CD14-positive monocyte (primary cell): ENCODE measurements around the gene IGFBP4. TPM values are rescaled to one million over a fixed set of nuclear protein-coding genes. Genes with fewer than 3 reads are reported as not detected.

Experiments used
- DNase-seq, 3 donors: peaks; one replicate each; pipeline ENCODE4 v3.0.0-alpha.2; 2011 to 2022
- H2AFZ ChIP-seq: 2 replicates; pipeline ENCODE4 v1.6.0; 2012; ENCODE audit warnings: mild to moderate bottlenecking, low read depth, low read length, inconsistent platforms; ENCODE audit not compliant: insufficient read depth, poor library complexity, severe bottlenecking
- H3K27ac ChIP-seq, 2 donors: 1 replicate in 1 of 2; 2 replicates in 1 of 2; pipeline ENCODE4 v1.5.1; 2012 to 2013; ENCODE audit warnings: low read length in 2 of 2, control low read depth in 1 of 2, inconsistent platforms in 1 of 2, low read depth in 1 of 2, mild to moderate bottlenecking in 1 of 2
- H3K27me3 ChIP-seq, 2 donors: one replicate each; pipeline versions ENCODE4 v1.6.0 to v1.6.1; 2011 to 2013; ENCODE audit warnings: low read length in 2 of 2; ENCODE audit not compliant: control insufficient read depth in 2 of 2, insufficient read depth in 2 of 2
- H3K36me3 ChIP-seq, 2 donors: replicated peaks in 1 of 2; 1 replicate in 1 of 2; 2 replicates in 1 of 2; pipeline versions ENCODE4 v1.5.1 to v1.6.1; 2012 to 2013; ENCODE audit warnings: low read length in 2 of 2, control low read depth in 1 of 2, inconsistent platforms in 1 of 2, mild to moderate bottlenecking in 1 of 2; ENCODE audit not compliant: insufficient read depth in 2 of 2, control insufficient read depth in 1 of 2
- H3K4me1 ChIP-seq, 2 donors: 1 replicate in 1 of 2; 2 replicates in 1 of 2; pipeline versions ENCODE4 v1.5.1 to v1.6.1; 2012 to 2013; ENCODE audit warnings: low read length in 2 of 2, control low read depth in 1 of 2, inconsistent platforms in 1 of 2, mild to moderate bottlenecking in 1 of 2, moderate library complexity in 1 of 2; ENCODE audit not compliant: insufficient read depth in 2 of 2, control insufficient read depth in 1 of 2
- H3K4me2 ChIP-seq: replicated peaks from 2 replicates; pipeline ENCODE3; 2012; ENCODE audit warnings: low read length, moderate library complexity, mild to moderate bottlenecking; ENCODE audit not compliant: poor library complexity, severe bottlenecking; ENCODE audit errors: extremely low read depth
- H3K4me3 ChIP-seq, 3 experiments: fragments of 200-600 bp in 1 of 3; sonication (generic) in 1 of 3; replicated peaks in 1 of 3; 1 replicate in 2 of 3; 2 replicates in 1 of 3; pipeline ENCODE4 v1.5.1; 2011 to 2013; ENCODE audit warnings: low read length in 3 of 3, mild to moderate bottlenecking in 3 of 3, control low read depth in 2 of 3, low read depth in 2 of 3, inconsistent platforms in 1 of 3, moderate library complexity in 1 of 3
- H3K79me2 ChIP-seq: 2 replicates; pipeline ENCODE4 v1.6.0; 2012; ENCODE audit warnings: mild to moderate bottlenecking, control low read depth, inconsistent platforms, low read length, moderate library complexity; ENCODE audit not compliant: insufficient read depth
- H3K9ac ChIP-seq: 2 replicates; pipeline ENCODE4 v1.6.0; 2017; ENCODE audit warnings: low read length, mild to moderate bottlenecking; ENCODE audit not compliant: insufficient read depth, poor library complexity, severe bottlenecking
- H3K9me3 ChIP-seq, 2 donors: replicated peaks in 1 of 2; 1 replicate in 1 of 2; 2 replicates in 1 of 2; pipeline versions ENCODE4 v1.5.1 to v1.6.1; 2012 to 2013; ENCODE audit warnings: low read length in 2 of 2, control low read depth in 1 of 2; ENCODE audit not compliant: control insufficient read depth in 1 of 2, insufficient read depth in 1 of 2
- H4K20me1 ChIP-seq: 2 replicates; pipeline ENCODE4 v1.6.0; 2012; ENCODE audit warnings: mild to moderate bottlenecking, low read length, control low read depth, moderate library complexity; ENCODE audit not compliant: insufficient read depth
- H3K27ac Mint-ChIP-seq, 7 donors: one replicate each; pipeline ENCODE4 v1.8.0; 2020; ENCODE audit warnings: mild to moderate bottlenecking in 7 of 7, mixed read lengths in 7 of 7, moderate library complexity in 6 of 7, inconsistent platforms in 2 of 7
- H3K27me3 Mint-ChIP-seq, 3 donors: one replicate each; pipeline ENCODE4 v1.8.0; 2021 to 2022; ENCODE audit warnings: low read depth in 3 of 3, mild to moderate bottlenecking in 3 of 3, mixed read lengths in 3 of 3, moderate library complexity in 3 of 3, inconsistent platforms in 1 of 3
- H3K36me3 Mint-ChIP-seq, 2 donors: one replicate each; pipeline ENCODE4 v1.8.0; 2020; ENCODE audit warnings: mixed read lengths in 2 of 2, inconsistent platforms in 1 of 2, mild to moderate bottlenecking in 1 of 2
- H3K4me1 Mint-ChIP-seq: one replicate; pipeline ENCODE4 v1.8.0; 2020; ENCODE audit warnings: mild to moderate bottlenecking, mixed read lengths
- H3K4me3 Mint-ChIP-seq, 2 donors: one replicate each; pipeline ENCODE4 v1.8.0; 2020; ENCODE audit warnings: mild to moderate bottlenecking in 2 of 2, mixed read lengths in 2 of 2, moderate library complexity in 1 of 2
- H3K9me3 Mint-ChIP-seq, 7 donors: one replicate each; pipeline ENCODE4 v1.8.0; 2020 to 2022; ENCODE audit warnings: mixed read lengths in 7 of 7, mild to moderate bottlenecking in 6 of 7, moderate library complexity in 6 of 7, inconsistent platforms in 2 of 7
- WGBS: methylation state at CpG from one replicate; pipeline ENCODE4 v1.1.5; 2013; ENCODE audit warnings: missing lambda C conversion rate; ENCODE audit not compliant: insufficient coverage; 5-methylcytosine and 5-hydroxymethylcytosine counted together
- intact Hi-C, 2 donors: fragments of 100-400 bp; cut with micrococcal nuclease; formaldehyde crosslinking; loops; one replicate each; pipeline versions ENCODE4 v1.15.0 to v1.15.1; 2023
- polyA plus RNA-seq, 3 donors: library from polyadenylated mRNA; depleted of rRNA in 1 of 3; unstranded in 2 of 3; stranded (reverse) in 1 of 3; fragments of 300-500 nt in 2 of 3; fragments of >200 nt in 1 of 3; fragmentation: Illumina TruSeq in 2 of 3; gene quantifications; 1 replicate in 2 of 3; 2 replicates in 1 of 3; pipeline ENCODE4 v1.2.3, GENCODE V29; 2012 to 2021
- TF ChIP-seq, protein P1 (sequence below): fragments of 200-600 bp; IDR thresholded peaks from one replicate; pipeline ENCODE4 v1.8.0; 2022; ENCODE audit warnings: antibody characterized with exemption, mild to moderate bottlenecking

IGFBP4 gene
- polyA plus RNA-seq, 3 donors, result 0.04 to 0.15 TPM; not detected in 1

DNA sequence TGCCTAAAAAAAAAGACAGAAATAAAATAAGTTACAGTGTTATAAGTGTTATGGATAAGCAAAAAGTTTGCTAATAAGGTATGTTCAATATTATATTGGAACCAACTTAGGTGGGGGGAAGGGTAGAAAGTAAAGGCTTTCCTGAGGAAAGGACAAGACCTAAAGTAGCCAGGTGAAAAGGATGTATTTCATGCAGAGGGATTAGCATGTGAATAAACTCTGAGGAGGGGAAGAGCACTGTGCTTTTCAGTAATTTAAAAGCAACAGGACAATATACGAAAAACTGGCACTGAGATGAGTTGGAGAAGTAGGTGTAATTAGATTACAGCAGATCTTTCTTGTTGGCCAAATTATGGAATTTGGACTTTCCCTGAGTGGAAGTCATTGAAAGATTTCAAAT is 33.2 kb upstream of the IGFBP4 start:
- no peak overlapping the region for H2AFZ ChIP-seq
- no peaks in the 10 kb centered on the region for H4K20me1 ChIP-seq
- peaks cover under 1 to 2% of the 10 kb centered on the region in 2 donors for H3K4me1 ChIP-seq
- TF ChIP-seq, protein P1, sequence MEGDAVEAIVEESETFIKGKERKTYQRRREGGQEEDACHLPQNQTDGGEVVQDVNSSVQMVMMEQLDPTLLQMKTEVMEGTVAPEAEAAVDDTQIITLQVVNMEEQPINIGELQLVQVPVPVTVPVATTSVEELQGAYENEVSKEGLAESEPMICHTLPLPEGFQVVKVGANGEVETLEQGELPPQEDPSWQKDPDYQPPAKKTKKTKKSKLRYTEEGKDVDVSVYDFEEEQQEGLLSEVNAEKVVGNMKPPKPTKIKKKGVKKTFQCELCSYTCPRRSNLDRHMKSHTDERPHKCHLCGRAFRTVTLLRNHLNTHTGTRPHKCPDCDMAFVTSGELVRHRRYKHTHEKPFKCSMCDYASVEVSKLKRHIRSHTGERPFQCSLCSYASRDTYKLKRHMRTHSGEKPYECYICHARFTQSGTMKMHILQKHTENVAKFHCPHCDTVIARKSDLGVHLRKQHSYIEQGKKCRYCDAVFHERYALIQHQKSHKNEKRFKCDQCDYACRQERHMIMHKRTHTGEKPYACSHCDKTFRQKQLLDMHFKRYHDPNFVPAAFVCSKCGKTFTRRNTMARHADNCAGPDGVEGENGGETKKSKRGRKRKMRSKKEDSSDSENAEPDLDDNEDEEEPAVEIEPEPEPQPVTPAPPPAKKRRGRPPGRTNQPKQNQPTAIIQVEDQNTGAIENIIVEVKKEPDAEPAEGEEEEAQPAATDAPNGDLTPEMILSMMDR, result no peak
- peaks cover 20 to 71% of the 10 kb centered on the region in 2 donors for H3K36me3 ChIP-seq
- WGBS, result 100% methylated on average over 1 of the region's 1 CpG
- H3K36me3 Mint-ChIP-seq, result peaks cover 19 to 55% of the 10 kb centered on the region in 2 donors
- H3K27ac ChIP-seq, result no peak overlapping the region
- peak overlapping the region in 2 of 7 donors; percentile 12 to 53 for H3K27ac Mint-ChIP-seq
- H3K79me2 ChIP-seq, result peaks cover 56% of the 10 kb centered on the region
- peaks cover 1% of the 10 kb centered on the region for H3K4me1 Mint-ChIP-seq
- no peaks in the 10 kb centered on the region for H3K27me3 ChIP-seq
- no peaks in the 10 kb centered on the region for H3K9me3 ChIP-seq
- H3K9ac ChIP-seq, result no peak overlapping the region
- DNase-seq, result no peak
- intact Hi-C loops, result loop anchor here (5.0 to 10.0 kb wide), 2 partner anchors 108 to 205 kb away; no protein-coding TSS in a partner anchor
- no peak overlapping the region for H3K4me3 Mint-ChIP-seq
- H3K9me3 Mint-ChIP-seq, result no peaks in the 10 kb centered on the region
- H3K27me3 Mint-ChIP-seq, result no peaks in the 10 kb centered on the region
- H3K4me2 ChIP-seq, result no peak overlapping the region
- no peak overlapping the region for H3K4me3 ChIP-seq

DNA sequence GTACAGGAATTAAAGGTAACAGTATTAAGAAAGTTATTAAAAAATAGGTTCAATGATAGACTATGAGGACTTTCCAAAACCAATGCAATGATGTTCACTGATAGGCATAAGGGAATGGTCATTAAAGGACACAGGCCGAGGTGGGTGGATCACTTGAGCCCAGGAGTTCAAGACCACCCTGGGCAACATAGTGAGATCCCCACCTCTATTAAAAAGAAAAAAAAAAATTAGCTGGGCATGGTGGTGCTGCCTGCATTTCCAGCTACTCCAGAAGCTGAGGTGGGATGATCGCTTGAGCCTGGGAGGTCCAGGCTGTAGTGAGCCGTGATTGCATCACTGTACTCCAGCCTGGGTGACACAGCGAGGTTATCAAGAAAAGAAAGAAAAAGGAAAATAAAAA is 31.4 kb upstream of the IGFBP4 start:
- Histone ChIP-seq H3K4me2 (no peak overlapping the region), H3K9me3 (no peaks in the 10 kb centered on the region), H3K27me3 (no peaks in the 10 kb centered on the region), H2AFZ (no peak overlapping the region), H3K4me3 (no peak overlapping the region), H3K79me2 (peaks cover 70% of the 10 kb centered on the region), H3K36me3 (peaks cover 13 to 58% of the 10 kb centered on the region in 2 donors), H3K4me1 (peaks cover 11 to 18% of the 10 kb centered on the region in 2 donors), H3K27ac (peak overlapping the region in 1 of 2 donors; percentile 20), H3K9ac (no peak overlapping the region), H4K20me1 (no peaks in the 10 kb centered on the region)
- H3K4me3 Mint-ChIP-seq, result no peak overlapping the region
- no peak overlapping the region for H3K27ac Mint-ChIP-seq
- H3K36me3 Mint-ChIP-seq, result peaks cover 16 to 43% of the 10 kb centered on the region in 2 donors
- peaks cover 12% of the 10 kb centered on the region for H3K4me1 Mint-ChIP-seq
- TF ChIP-seq, protein P1, result no peak
- H3K27me3 Mint-ChIP-seq, result no peaks in the 10 kb centered on the region
- DNase-seq, result no peak
- no peaks in the 10 kb centered on the region for H3K9me3 Mint-ChIP-seq
- WGBS, result 100% methylated on average over 1 of the region's 4 CpGs
- intact Hi-C loops, result loop anchor here (5.0 to 10.0 kb wide), 2 partner anchors 110 to 207 kb away; no protein-coding TSS in a partner anchor
